ENCODE data around the gene PSD2. TPM values are rescaled to one million over a fixed set of nuclear protein-coding genes. Genes with fewer than 3 reads are reported as not detected.

Gene PSD2
- polyA plus RNA-seq, 3 donors = not detected

DNA sequence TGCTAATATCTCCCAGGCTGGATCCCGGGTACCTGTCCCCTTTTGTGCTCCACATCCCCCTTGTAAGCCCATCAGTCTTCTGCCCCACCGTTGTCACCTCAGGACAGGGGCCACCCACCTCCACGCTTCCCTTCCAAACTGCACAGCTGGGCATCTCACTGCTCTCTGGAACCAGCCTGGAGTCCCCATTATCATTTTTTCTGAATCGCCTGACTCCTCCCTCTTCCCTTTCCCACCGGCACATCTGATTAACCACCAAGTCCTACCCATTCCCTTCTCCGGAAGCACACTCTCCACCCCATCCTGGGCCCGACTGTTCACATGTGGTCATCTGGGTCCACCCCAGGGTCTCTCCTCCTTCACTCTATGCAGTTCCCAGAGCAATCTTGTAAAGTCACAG lies 53.9 kb downstream of the PSD2 start:
- peaks cover 8% of the 10 kb centered on the region for H3K4me1 Mint-ChIP-seq
- Histone ChIP-seq H3K4me1 (ENCODE audit: control insufficient read depth in 1 of 2, insufficient read depth in 2 of 2, low read length in 2 of 2) (peaks cover 3 to 7% of the 10 kb centered on the region in 2 donors), H2AFZ (ENCODE audit: insufficient read depth, low read depth, low read length, poor library complexity, severe bottlenecking) (no peak overlapping the region), H3K27me3 (ENCODE audit: control insufficient read depth in 2 of 2, insufficient read depth in 2 of 2, low read length in 2 of 2) (peaks cover 24 to 46% of the 10 kb centered on the region in 2 donors), H3K4me3 (replicated peaks in 1 of 3; ENCODE audit: low read depth in 2 of 3, low read length in 3 of 3) (no peak overlapping the region), H3K79me2 (ENCODE audit: insufficient read depth, low read length) (no peaks in the 10 kb centered on the region), H3K36me3 (replicated peaks in 1 of 2; ENCODE audit: control insufficient read depth in 1 of 2, insufficient read depth in 2 of 2, low read length in 2 of 2) (no peaks in the 10 kb centered on the region), H4K20me1 (ENCODE audit: insufficient read depth, low read length) (no peaks in the 10 kb centered on the region), H3K27ac (ENCODE audit: low read depth in 1 of 2, low read length in 2 of 2) (no peak overlapping the region), H3K4me2 (replicated peaks; ENCODE audit: extremely low read depth, low read length, poor library complexity, severe bottlenecking) (no peak overlapping the region), H3K9me3 (replicated peaks in 1 of 2; ENCODE audit: control insufficient read depth in 1 of 2, insufficient read depth in 1 of 2, low read length in 2 of 2) (peaks cover 0 to 11% of the 10 kb centered on the region in 2 donors), H3K9ac (ENCODE audit: insufficient read depth, low read length, poor library complexity, severe bottlenecking) (no peak overlapping the region)
- H3K9me3 Mint-ChIP-seq = peaks cover 0 to 4% (median 1%) of the 10 kb centered on the region in 7 donors
- no peak overlapping the region for H3K27ac Mint-ChIP-seq
- WGBS (ENCODE audit: insufficient coverage) = 84% methylated on average over 7 of the region's 7 CpGs
- H3K27me3 Mint-ChIP-seq (ENCODE audit: low read depth in 3 of 3) = peaks cover 38 to 57% (median 46%) of the 10 kb centered on the region in 3 donors
- H3K36me3 Mint-ChIP-seq = no peaks in the 10 kb centered on the region
- peak overlapping the region in 1 of 2 donors; percentile 82 for H3K4me3 Mint-ChIP-seq
- TF ChIP-seq, protein P1, sequence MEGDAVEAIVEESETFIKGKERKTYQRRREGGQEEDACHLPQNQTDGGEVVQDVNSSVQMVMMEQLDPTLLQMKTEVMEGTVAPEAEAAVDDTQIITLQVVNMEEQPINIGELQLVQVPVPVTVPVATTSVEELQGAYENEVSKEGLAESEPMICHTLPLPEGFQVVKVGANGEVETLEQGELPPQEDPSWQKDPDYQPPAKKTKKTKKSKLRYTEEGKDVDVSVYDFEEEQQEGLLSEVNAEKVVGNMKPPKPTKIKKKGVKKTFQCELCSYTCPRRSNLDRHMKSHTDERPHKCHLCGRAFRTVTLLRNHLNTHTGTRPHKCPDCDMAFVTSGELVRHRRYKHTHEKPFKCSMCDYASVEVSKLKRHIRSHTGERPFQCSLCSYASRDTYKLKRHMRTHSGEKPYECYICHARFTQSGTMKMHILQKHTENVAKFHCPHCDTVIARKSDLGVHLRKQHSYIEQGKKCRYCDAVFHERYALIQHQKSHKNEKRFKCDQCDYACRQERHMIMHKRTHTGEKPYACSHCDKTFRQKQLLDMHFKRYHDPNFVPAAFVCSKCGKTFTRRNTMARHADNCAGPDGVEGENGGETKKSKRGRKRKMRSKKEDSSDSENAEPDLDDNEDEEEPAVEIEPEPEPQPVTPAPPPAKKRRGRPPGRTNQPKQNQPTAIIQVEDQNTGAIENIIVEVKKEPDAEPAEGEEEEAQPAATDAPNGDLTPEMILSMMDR (IDR thresholded peaks at IDR 0.05) = no peak
- DNase-seq = no peak
- intact Hi-C loops (cut with micrococcal nuclease) = no loop called here

DNA sequence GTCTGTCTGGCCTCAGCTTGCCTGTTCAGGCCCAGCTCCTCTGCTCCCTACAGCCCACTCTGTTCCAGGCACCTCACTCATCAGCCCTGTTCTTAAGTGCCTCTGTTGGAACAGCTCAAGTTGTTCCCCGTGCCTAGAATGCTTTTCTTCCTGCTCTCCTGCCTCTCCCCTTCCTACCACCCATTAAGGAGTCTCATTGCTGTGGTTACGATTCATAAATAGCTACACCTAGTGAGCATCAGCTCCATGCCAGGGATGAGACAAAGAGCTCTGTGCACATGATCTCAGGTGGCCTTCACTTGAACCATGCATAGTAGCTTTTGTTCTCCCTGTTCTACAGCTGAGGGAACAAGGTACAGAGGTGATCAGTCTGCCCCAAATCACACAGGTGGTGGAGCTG lies 54.3 kb downstream of the PSD2 start:
- Histone ChIP-seq H3K36me3 (replicated peaks in 1 of 2; ENCODE audit: control insufficient read depth in 1 of 2, insufficient read depth in 2 of 2, low read length in 2 of 2) (no peaks in the 10 kb centered on the region), H3K9ac (ENCODE audit: insufficient read depth, low read length, poor library complexity, severe bottlenecking) (no peak overlapping the region), H3K79me2 (ENCODE audit: insufficient read depth, low read length) (no peaks in the 10 kb centered on the region), H4K20me1 (ENCODE audit: insufficient read depth, low read length) (no peaks in the 10 kb centered on the region), H3K9me3 (replicated peaks in 1 of 2; ENCODE audit: control insufficient read depth in 1 of 2, insufficient read depth in 1 of 2, low read length in 2 of 2) (peaks cover 0 to 11% of the 10 kb centered on the region in 2 donors), H2AFZ (ENCODE audit: insufficient read depth, low read depth, low read length, poor library complexity, severe bottlenecking) (no peak overlapping the region), H3K27ac (ENCODE audit: low read depth in 1 of 2, low read length in 2 of 2) (no peak overlapping the region), H3K4me1 (ENCODE audit: control insufficient read depth in 1 of 2, insufficient read depth in 2 of 2, low read length in 2 of 2) (peaks cover 3 to 7% of the 10 kb centered on the region in 2 donors), H3K27me3 (ENCODE audit: control insufficient read depth in 2 of 2, insufficient read depth in 2 of 2, low read length in 2 of 2) (peaks cover 24 to 46% of the 10 kb centered on the region in 2 donors), H3K4me2 (replicated peaks; ENCODE audit: extremely low read depth, low read length, poor library complexity, severe bottlenecking) (no peak overlapping the region), H3K4me3 (replicated peaks in 1 of 3; ENCODE audit: low read depth in 2 of 3, low read length in 3 of 3) (no peak overlapping the region)
- Mint-ChIP-seq H3K27me3 (ENCODE audit: low read depth in 3 of 3) (peaks cover 37 to 53% (median 46%) of the 10 kb centered on the region in 3 donors), H3K9me3 (peaks cover 0 to 4% (median 1%) of the 10 kb centered on the region in 7 donors), H3K27ac (no peak overlapping the region), H3K36me3 (no peaks in the 10 kb centered on the region), H3K4me3 (peak overlapping the region in 1 of 2 donors; percentile 52), H3K4me1 (peaks cover 8% of the 10 kb centered on the region)
- TF ChIP-seq, protein P1 (IDR thresholded peaks at IDR 0.05) = no peak
- intact Hi-C loops (cut with micrococcal nuclease) = no loop called here
- no peak for DNase-seq
- WGBS (ENCODE audit: insufficient coverage) = 58% methylated on average over 2 of the region's 2 CpGs
